SK-N-MC (cell line): ENCODE data around the gene MIEN1.
A peak's percentile ranks its signal among the peaks of the same experiment; 100 is the strongest.

Experiments
- DNase-seq: peaks from one replicate; pipeline ENCODE4 v3.0.0-alpha.2; 2011; ENCODE audit warnings: low read depth, low spot score
- H3K27ac ChIP-seq: fragments of 200-600 bp; sonication (generic); 2 replicates; pipeline ENCODE4 v1.5.1; 2016; ENCODE audit warnings: mixed run types
- H3K36me3 ChIP-seq: fragments of 200-600 bp; sonication (generic); 2 replicates; pipeline ENCODE4 v1.6.1; 2017; ENCODE audit warnings: antibody characterized with exemption, low read length, mixed read lengths; ENCODE audit not compliant: insufficient read depth
- H3K4me3 ChIP-seq: fragments of 200-600 bp; sonication (generic); 2 replicates; pipeline ENCODE4 v1.5.1; 2016
- H3K9ac ChIP-seq: fragments of 200-600 bp; sonication (generic); 2 replicates; pipeline ENCODE4 v1.8.0; 2017; ENCODE audit warnings: mixed run types, mixed read lengths; ENCODE audit not compliant: insufficient read length
- H3K9me3 ChIP-seq: fragments of 200-600 bp; sonication (generic); 2 replicates; pipeline ENCODE4 v1.6.1; 2017; ENCODE audit warnings: low read depth, mild to moderate bottlenecking, antibody characterized with exemption, low read length, moderate library complexity, mixed read lengths
- EZH2 ChIP-seq: fragments of 200-600 bp; sonication (generic); IDR thresholded peaks from one replicate; pipeline ENCODE4 v1.6.1; 2017; ENCODE audit warnings: antibody characterized with exemption
- FOXP2 ChIP-seq: optimal IDR thresholded peaks from 2 replicates; pipeline ENCODE3; 2011; ENCODE audit warnings: mild to moderate bottlenecking, moderate library complexity; ENCODE audit not compliant: insufficient read depth; ENCODE audit errors: extremely low read length, control extremely low read depth
- POLR2AphosphoS5 ChIP-seq: IDR thresholded peaks from 2 replicates; pipeline ENCODE4 v1.6.1; 2012; ENCODE audit warnings: mild to moderate bottlenecking, low read depth, low read length, borderline replicate concordance

The MIEN1 gene

GRCh38 chr17:39744075-39744835, 13.9 kb upstream of the MIEN1 start:
- Histone ChIP-seq H3K9ac (no peak overlapping the region), H3K9me3 (no peaks in the 10 kb centered on the region), H3K27ac (no peak overlapping the region), H3K36me3 (no peaks in the 10 kb centered on the region), H3K4me3 (no peak overlapping the region)
- TF ChIP-seq EZH2 (no peak), FOXP2 (no peak), POLR2AphosphoS5 (no peak)
- no peak for DNase-seq

- H3K9ac ChIP-seq = no peak overlapping the region
- H3K4me3 ChIP-seq = no peak overlapping the region
- no peaks in the 10 kb centered on the region for H3K9me3 ChIP-seq
- DNase-seq = no peak
- H3K27ac ChIP-seq = no peak overlapping the region
- no peak for TF ChIP-seq EZH2
- TF ChIP-seq POLR2AphosphoS5 = no peak
- TF ChIP-seq FOXP2 = no peak
- H3K36me3 ChIP-seq = no peaks in the 10 kb centered on the region
These were observed 12.6 kb upstream of the MIEN1 start for GRCh38 chr17:39742856-39743436.

DNA sequence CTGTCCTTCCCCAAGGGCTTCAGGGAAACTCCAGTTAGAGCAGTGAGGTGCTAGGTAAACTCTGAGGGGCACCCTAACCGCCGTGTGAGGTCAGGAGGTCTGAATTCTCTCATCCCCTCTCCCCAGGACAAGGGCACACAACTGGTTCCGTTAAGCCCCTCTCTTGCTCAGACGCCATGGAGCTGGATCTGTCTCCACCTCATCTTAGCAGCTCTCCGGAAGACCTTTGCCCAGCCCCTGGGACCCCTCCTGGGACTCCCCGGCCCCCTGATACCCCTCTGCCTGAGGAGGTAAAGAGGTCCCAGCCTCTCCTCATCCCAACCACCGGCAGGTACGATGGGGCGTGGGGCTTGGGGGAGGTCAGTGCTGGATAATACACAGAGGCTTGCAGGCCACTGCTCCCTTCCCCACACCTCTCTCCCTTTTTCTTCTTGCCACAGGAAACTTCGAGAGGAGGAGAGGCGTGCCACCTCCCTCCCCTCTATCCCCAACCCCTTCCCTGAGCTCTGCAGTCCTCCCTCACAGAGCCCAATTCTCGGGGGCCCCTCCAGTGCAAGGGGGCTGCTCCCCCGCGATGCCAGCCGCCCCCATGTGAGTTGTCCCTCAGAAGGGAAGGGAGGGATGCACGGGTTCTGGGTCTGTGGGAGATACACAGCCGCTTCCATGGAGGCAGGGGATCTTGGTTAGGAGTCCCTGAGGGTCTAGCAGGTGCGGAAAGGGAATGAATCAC, 12.0 kb upstream of the MIEN1 start:
- Histone ChIP-seq H3K27ac (no peak overlapping the region), H3K9ac (no peak overlapping the region), H3K36me3 (no peaks in the 10 kb centered on the region), H3K4me3 (no peak overlapping the region), H3K9me3 (no peaks in the 10 kb centered on the region)
- DNase-seq = no peak
- no peak for TF ChIP-seq EZH2
- no peak for TF ChIP-seq FOXP2
- no peak for TF ChIP-seq POLR2AphosphoS5

DNA sequence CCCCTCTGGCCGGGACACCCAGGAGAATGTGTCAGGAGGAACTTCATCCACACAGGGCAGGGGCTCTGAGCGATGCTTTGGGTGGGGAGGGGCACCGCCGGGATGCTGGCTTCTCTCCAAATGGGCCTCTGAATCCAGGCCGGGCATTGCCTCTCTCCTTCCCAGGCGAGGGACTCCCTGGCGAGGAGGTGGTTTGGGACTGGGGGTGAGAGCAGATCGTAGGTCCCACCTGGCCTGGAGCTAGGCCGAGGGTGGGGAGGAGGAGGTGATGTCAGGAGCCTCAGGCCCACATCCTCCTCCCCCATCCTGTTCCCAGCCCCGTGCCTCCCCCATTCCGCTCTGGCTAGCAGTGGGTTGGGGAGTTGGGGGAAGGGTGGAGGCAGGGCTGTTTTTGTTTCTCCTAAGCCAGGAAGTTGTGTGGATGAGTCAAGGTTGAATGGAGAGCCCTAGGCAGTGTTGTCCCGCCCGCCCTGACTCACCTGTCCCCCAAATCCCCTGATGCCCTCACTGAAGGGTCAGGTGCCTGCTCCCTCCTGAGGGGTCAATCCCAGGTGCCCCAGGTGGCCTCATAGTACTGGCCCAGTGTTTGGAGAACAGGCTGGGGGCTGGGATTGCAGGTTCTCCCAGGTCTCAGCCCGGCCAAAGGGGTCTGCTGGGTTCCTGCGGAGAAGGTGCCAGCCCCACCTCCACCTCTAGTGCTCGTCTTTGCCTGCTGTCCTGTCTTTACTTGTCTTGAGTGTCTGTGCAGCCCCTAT, 10.2 kb upstream of the MIEN1 start:
- Histone ChIP-seq H3K9ac (no peak overlapping the region), H3K27ac (no peak overlapping the region), H3K36me3 (no peaks in the 10 kb centered on the region), H3K9me3 (no peaks in the 10 kb centered on the region), H3K4me3 (no peak overlapping the region)
- no peak for DNase-seq
- TF ChIP-seq EZH2 (no peak), FOXP2 (no peak), POLR2AphosphoS5 (no peak)

DNA sequence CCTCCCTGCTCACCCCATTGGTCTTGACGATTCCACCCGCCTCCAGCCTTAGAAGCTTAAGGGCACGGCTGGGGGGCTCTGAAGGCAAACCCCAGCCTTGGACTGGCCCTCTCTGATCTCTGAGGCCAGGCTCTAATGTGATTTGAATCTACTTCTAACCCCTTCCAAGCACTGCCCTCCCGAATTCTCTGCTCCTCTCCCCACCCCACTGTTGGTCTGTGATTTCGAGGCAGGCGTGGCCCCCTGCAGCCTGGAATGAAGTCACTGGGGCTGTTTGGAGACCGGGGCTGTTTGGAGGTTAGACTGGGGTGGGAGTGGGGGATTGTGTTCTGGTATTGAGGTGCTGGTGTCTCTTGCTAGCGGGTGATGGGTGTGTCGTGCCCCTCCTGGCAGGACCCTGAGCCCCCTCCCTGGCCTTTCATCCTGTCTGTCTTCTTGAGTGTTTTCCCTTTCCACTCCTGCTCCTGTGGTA, 9.6 kb upstream of the MIEN1 start:
- no peak for TF ChIP-seq FOXP2
- TF ChIP-seq EZH2 = no peak
- no peak for TF ChIP-seq POLR2AphosphoS5
- Histone ChIP-seq H3K36me3 (no peaks in the 10 kb centered on the region), H3K4me3 (no peak overlapping the region), H3K9me3 (no peaks in the 10 kb centered on the region), H3K9ac (no peak overlapping the region), H3K27ac (no peak overlapping the region)
- DNase-seq = no peak

GRCh38 chr17:39738983-39739884, 8.9 kb upstream of the MIEN1 start:
- no peak overlapping the region for H3K9ac ChIP-seq
- no peak for DNase-seq

DNA sequence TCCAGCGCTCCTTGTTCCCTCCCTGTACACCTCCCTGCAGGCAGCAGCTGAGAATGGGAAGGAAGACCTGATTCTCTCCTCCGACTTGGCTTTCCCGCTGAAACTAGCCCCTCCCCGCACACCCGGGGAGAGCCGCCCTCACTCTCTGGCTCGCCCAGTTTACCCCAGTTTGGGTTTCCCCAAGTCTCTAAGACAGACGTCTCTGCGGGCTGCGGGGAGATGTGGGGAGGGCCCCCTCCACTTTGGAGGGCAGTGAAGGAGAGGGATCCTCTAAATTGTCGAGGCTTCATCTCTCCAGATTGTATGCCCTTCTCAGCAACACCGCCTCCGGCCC, 8.2 kb upstream of the MIEN1 start:
- H3K27ac ChIP-seq = no peak overlapping the region
- TF ChIP-seq FOXP2 (no peak), EZH2 (no peak), POLR2AphosphoS5 (no peak)
- H3K36me3 ChIP-seq = no peaks in the 10 kb centered on the region
- H3K4me3 ChIP-seq = peak overlapping the region; percentile 57; the same call in 1 of the 2 replicates
- H3K9ac ChIP-seq = no peak overlapping the region
- H3K9me3 ChIP-seq = no peaks in the 10 kb centered on the region
- DNase-seq = no peak

More at GRCh38 chr17:39738983-39739884, 8.9 kb upstream of the MIEN1 start:
- Histone ChIP-seq H3K9me3 (no peaks in the 10 kb centered on the region), H3K27ac (no peak overlapping the region), H3K4me3 (peak overlapping the region; percentile 57; the same call in 1 of the 2 replicates), H3K36me3 (no peaks in the 10 kb centered on the region)
- TF ChIP-seq EZH2 (no peak), FOXP2 (no peak), POLR2AphosphoS5 (no peak)
